OCI-M2 (cell line): ENCODE measurements around the gene NTN3.

ENCODE experiments used
- DNase-seq: peaks from one replicate; lab custom pipeline; 2025; ENCODE audit not compliant: unreplicated experiment; lab: John Stamatoyannopoulos, UW

The NTN3 gene

GRCh38 chr16:2466667-2467527 is 4.2 kb upstream of the NTN3 start:
- no peak for DNase-seq

- DNase-seq, result no peak
Observed at GRCh38 chr16:2467528-2468232, 3.4 kb upstream of the NTN3 start.

GRCh38 chr16:2468233-2468724 is 2.8 kb upstream of the NTN3 start:
- no peak for DNase-seq

- no peak for DNase-seq
Observed at GRCh38 chr16:2468725-2469398, 2.2 kb upstream of the NTN3 start.

- DNase-seq, result no peak
Observed at GRCh38 chr16:2469399-2470233, 1.5 kb upstream of the NTN3 start.

GRCh38 chr16:2470234-2470601 is 879 bp upstream of the NTN3 start:
- DNase-seq, result no peak

- no peak for DNase-seq
Observed at GRCh38 chr16:2470603-2471015, 488 bp upstream of the NTN3 start.

- no peak for DNase-seq
Observed at GRCh38 chr16:2471653-2472487, 773 bp downstream of the NTN3 start.

- no peak for DNase-seq
Observed at GRCh38 chr16:2472488-2472864, 1.4 kb downstream of the NTN3 start.

GRCh38 chr16:2472885-2473445 is 1.9 kb downstream of the NTN3 start:
- DNase-seq, result no peak

- no peak for DNase-seq
Observed at GRCh38 chr16:2473446-2473926, 2.4 kb downstream of the NTN3 start.

- DNase-seq, result no peak
Observed at GRCh38 chr16:2473999-2474876, 3.1 kb downstream of the NTN3 start.

- no peak for DNase-seq
Observed at GRCh38 chr16:2474877-2475412, 3.8 kb downstream of the NTN3 start, which contains the start of gene TBC1D24. TSS of gene TBC1D24 (plus strand) at chr16:2475127. CDS start at chr16:2496149, 21,022 bp downstream.

GRCh38 chr16:2475413-2476344 is 4.6 kb downstream of the NTN3 start:
- DNase-seq, result no peak

- DNase-seq, result no peak
Observed at GRCh38 chr16:2476345-2476720, 5.2 kb downstream of the NTN3 start.

GRCh38 chr16:2476741-2477140 is 5.6 kb downstream of the NTN3 start:
- no peak for DNase-seq

GRCh38 chr16:2477327-2477726 is 6.2 kb downstream of the NTN3 start:
- DNase-seq, result no peak
